Uterus (tissue), 2 donors: ENCODE measurements around the gene ACTR3C.

ENCODE experiments used
- POLR2A ChIP-seq, 2 donors: fragments of 450-650 bp; IDR thresholded peaks; one replicate each; pipeline ENCODE4 v1.6.1; 2016; ENCODE audit warnings: antibody characterized with exemption in 2 of 2, mild to moderate bottlenecking in 1 of 2, moderate library complexity in 1 of 2
- TF ChIP-seq, protein P1 (sequence below), 4 experiments: fragments of 200-600 bp in 2 of 4; fragments of 450-650 bp in 2 of 4; sonication (generic) in 2 of 4; IDR thresholded peaks; one replicate each; pipeline ENCODE4 v1.5.1; 2016 to 2019; ENCODE audit warnings: antibody characterized with exemption in 4 of 4, mild to moderate bottlenecking in 2 of 4, moderate library complexity in 1 of 4

- TF ChIP-seq POLR2A (IDR thresholded peaks at IDR 0.05), result no peak
- TF ChIP-seq, protein P1, sequence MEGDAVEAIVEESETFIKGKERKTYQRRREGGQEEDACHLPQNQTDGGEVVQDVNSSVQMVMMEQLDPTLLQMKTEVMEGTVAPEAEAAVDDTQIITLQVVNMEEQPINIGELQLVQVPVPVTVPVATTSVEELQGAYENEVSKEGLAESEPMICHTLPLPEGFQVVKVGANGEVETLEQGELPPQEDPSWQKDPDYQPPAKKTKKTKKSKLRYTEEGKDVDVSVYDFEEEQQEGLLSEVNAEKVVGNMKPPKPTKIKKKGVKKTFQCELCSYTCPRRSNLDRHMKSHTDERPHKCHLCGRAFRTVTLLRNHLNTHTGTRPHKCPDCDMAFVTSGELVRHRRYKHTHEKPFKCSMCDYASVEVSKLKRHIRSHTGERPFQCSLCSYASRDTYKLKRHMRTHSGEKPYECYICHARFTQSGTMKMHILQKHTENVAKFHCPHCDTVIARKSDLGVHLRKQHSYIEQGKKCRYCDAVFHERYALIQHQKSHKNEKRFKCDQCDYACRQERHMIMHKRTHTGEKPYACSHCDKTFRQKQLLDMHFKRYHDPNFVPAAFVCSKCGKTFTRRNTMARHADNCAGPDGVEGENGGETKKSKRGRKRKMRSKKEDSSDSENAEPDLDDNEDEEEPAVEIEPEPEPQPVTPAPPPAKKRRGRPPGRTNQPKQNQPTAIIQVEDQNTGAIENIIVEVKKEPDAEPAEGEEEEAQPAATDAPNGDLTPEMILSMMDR (IDR thresholded peaks at IDR 0.05), result peak; percentile 36 to 61 (median 52)
These were observed 33.0 kb upstream of the ACTR3C start for GRCh38 chr7:150356265-150356897.
